Gastroesophageal sphincter (tissue), 2 donors: ENCODE measurements around the gene KCNS1.

Experiments used
- EP300 ChIP-seq: sonication (generic); formaldehyde crosslinking; IDR thresholded peaks from one replicate; pipeline ENCODE4 v1.6.1; 2017; ENCODE audit warnings: antibody characterized with exemption, mild to moderate bottlenecking
- POLR2A ChIP-seq, 2 donors: fragments of 450-650 bp; IDR thresholded peaks; one replicate each; pipeline ENCODE4 v1.6.1; 2017; ENCODE audit warnings: antibody characterized with exemption in 2 of 2, mild to moderate bottlenecking in 2 of 2, moderate library complexity in 1 of 2

DNA sequence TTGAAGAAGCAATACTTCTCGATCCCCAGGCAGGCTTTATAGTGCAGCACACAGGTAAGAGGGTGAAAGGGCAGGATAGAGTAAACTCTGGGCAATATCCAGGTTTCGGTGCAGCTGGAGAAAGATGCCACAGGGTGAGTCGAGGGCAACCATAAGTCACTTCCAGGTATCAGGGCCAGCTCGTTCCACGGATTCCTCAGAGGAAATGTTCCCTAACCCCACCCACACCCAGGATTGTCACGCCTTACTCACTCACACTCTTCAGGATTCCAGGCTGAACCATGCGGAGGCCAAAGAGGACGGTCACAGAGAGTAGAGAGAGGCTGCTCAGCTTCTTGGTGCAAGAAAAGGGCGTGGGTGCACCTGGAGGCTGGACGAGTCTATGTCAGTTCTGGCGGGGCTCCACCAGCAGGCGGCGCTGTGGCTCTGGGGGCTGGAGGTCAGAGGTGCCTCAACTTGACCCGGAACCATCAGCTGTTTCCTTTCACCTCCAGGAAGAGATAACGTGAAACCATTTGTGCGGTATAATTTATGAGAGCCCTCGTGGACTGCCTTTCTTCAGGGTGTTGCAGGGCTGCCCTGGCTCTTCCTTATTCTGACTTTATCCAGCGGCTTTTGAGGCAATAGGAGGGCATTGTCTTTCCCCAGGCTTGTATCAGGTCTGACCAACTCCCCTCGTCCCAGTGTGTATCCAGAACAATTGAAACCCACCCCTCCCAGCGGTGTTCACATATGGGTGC is 37.8 kb upstream of the KCNS1 start:
- TF ChIP-seq EP300 (no peak), POLR2A (IDR thresholded peaks at IDR 0.05) (no peak)
